H1 (cell line): Measurements from ENCODE around the gene SPAM1. TPM values are rescaled to one million over a fixed set of nuclear protein-coding genes. Genes with fewer than 3 reads are reported as not detected.

ENCODE experiments used
- CTCF ChIA-PET: fragments of 300-600 bp; sonication (Branson Sonifier 250); formaldehyde crosslinking; loops from one replicate; lab custom pipeline; 2021; ENCODE audit not compliant: partially characterized antibody; lab: Charles Lee
- POLR2A ChIA-PET: fragments of 300-600 bp; sonication (Branson Sonifier 250); formaldehyde crosslinking; loops from one replicate; lab custom pipeline; 2021; ENCODE audit warnings: inconsistent platforms; ENCODE audit not compliant: partially characterized antibody; lab: Charles Lee
- DNase-seq, 2 experiments: peaks; one replicate each; pipeline versions ENCODE4 v3.0.0 to v3.0.0-alpha.2; 2010 to 2022; ENCODE audit warnings: low spot score in 2 of 2, low read depth in 1 of 2, mixed read lengths in 1 of 2
- FAIRE-seq: peaks from 2 replicates; lab custom pipeline; 2011; peaks lifted over from hg19 to GRCh38; lab: Jason Lieb, UNC
- H2AFZ ChIP-seq: 2 replicates; pipeline ENCODE4 v1.8.1; 2012; ENCODE audit warnings: low read length, inconsistent platforms
- H2AK5ac ChIP-seq: 2 replicates; pipeline ENCODE4 v1.6.1; 2013; ENCODE audit warnings: low read depth, low read length
- H2BK120ac ChIP-seq: replicated peaks from 2 replicates; pipeline ENCODE3; 2013; ENCODE audit warnings: low read depth, low read length, inconsistent platforms
- H2BK12ac ChIP-seq: 2 replicates; pipeline ENCODE4 v1.6.1; 2013; ENCODE audit warnings: low read depth, low read length
- H2BK15ac ChIP-seq: 2 replicates; pipeline ENCODE4 v1.6.1; 2013; ENCODE audit warnings: low read length
- H2BK20ac ChIP-seq: 2 replicates; pipeline ENCODE4 v1.6.1; 2013; ENCODE audit warnings: low read length
- H2BK5ac ChIP-seq: 2 replicates; pipeline ENCODE4 v1.6.1; 2013; ENCODE audit warnings: low read depth, low read length
- H3K14ac ChIP-seq: 2 replicates; pipeline ENCODE4 v1.6.1; 2013; ENCODE audit warnings: inconsistent platforms; ENCODE audit not compliant: insufficient read length
- H3K18ac ChIP-seq: 2 replicates; pipeline ENCODE4 v1.6.1; 2013; ENCODE audit warnings: low read length; ENCODE audit errors: extremely low read depth
- H3K23ac ChIP-seq: 2 replicates; pipeline ENCODE4 v1.6.1; 2013; ENCODE audit warnings: inconsistent platforms; ENCODE audit not compliant: insufficient read length
- H3K23me2 ChIP-seq: 2 replicates; pipeline ENCODE4 v1.6.1; 2013; ENCODE audit warnings: low read depth, low read length
- H3K27ac ChIP-seq: 2 replicates; pipeline ENCODE4 v1.6.1; 2011; ENCODE audit warnings: low read depth, low read length, inconsistent platforms
- H3K27me3 ChIP-seq, 4 experiments: replicated peaks in 1 of 4; 1 replicate in 1 of 4; 2 replicates in 3 of 4; pipeline versions ENCODE4 v1.6.1 to v1.8.1; 2011 to 2013; ENCODE audit warnings: low read length in 3 of 4, mild to moderate bottlenecking in 3 of 4, inconsistent platforms in 2 of 4, mixed read lengths in 2 of 4, moderate library complexity in 1 of 4; ENCODE audit not compliant: control insufficient read depth in 3 of 4, insufficient read depth in 3 of 4; ENCODE audit errors: extremely low read depth in 1 of 4
- H3K36me3 ChIP-seq, 4 experiments: 2 replicates each; pipeline versions ENCODE4 v1.6.1 to v1.8.1; 2011 to 2013; ENCODE audit warnings: mild to moderate bottlenecking in 4 of 4, low read length in 3 of 4, moderate library complexity in 2 of 4, control low read depth in 1 of 4, inconsistent platforms in 1 of 4; ENCODE audit not compliant: insufficient read depth in 4 of 4, control insufficient read depth in 2 of 4
- H3K4ac ChIP-seq: replicated peaks from 2 replicates; pipeline ENCODE3; 2013; ENCODE audit warnings: low read length, low read depth, mixed read lengths, inconsistent platforms; ENCODE audit not compliant: insufficient read length
- H3K4me1 ChIP-seq, 4 experiments: replicated peaks in 1 of 4; 1 replicate in 1 of 4; 2 replicates in 3 of 4; pipeline versions ENCODE4 v1.6.1 to v1.8.1; 2011 to 2013; ENCODE audit warnings: low read length in 3 of 4, inconsistent platforms in 2 of 4, mixed read lengths in 1 of 4; ENCODE audit not compliant: insufficient read depth in 4 of 4, control insufficient read depth in 3 of 4
- H3K4me2 ChIP-seq, 2 experiments: 2 replicates each; pipeline versions ENCODE4 v1.6.1 to v1.8.1; 2011 to 2013; ENCODE audit warnings: low read depth in 2 of 2, low read length in 2 of 2, control low read depth in 1 of 2, inconsistent platforms in 1 of 2, mild to moderate bottlenecking in 1 of 2; ENCODE audit not compliant: insufficient read depth in 1 of 2
- H3K4me3 ChIP-seq, 4 experiments: fragments of 200-600, 300-600 bp in 1 of 4; sonication (generic), shearing (Covaris generic), sonication (Bioruptor Twin) in 1 of 4; 2 replicates each; pipeline versions ENCODE4 v1.5.1 to v1.8.1; 2011 to 2016; ENCODE audit warnings: low read length in 4 of 4, low read depth in 3 of 4, control low read depth in 2 of 4, inconsistent platforms in 2 of 4, mild to moderate bottlenecking in 2 of 4, mixed read lengths in 1 of 4, moderate library complexity in 1 of 4; ENCODE audit not compliant: insufficient read depth in 2 of 4; ENCODE audit errors: extremely low read depth in 1 of 4
- H3K56ac ChIP-seq: replicated peaks from 2 replicates; pipeline ENCODE3; 2013; ENCODE audit warnings: low read depth, mild to moderate bottlenecking, mixed read lengths, low read length, inconsistent platforms; ENCODE audit not compliant: insufficient read length
- H3K79me1 ChIP-seq: 2 replicates; pipeline ENCODE4 v1.6.1; 2013; ENCODE audit warnings: low read depth, low read length, control low read depth
- H3K79me2 ChIP-seq, 2 experiments: 2 replicates each; pipeline versions ENCODE4 v1.6.1 to v1.8.1; 2012 to 2013; ENCODE audit warnings: low read length in 2 of 2, mild to moderate bottlenecking in 2 of 2, inconsistent platforms in 1 of 2; ENCODE audit not compliant: insufficient read depth in 2 of 2, control insufficient read depth in 1 of 2
- H3K9ac ChIP-seq, 4 experiments: replicated peaks in 1 of 4; 1 replicate in 1 of 4; 2 replicates in 3 of 4; pipeline versions ENCODE4 v1.6.1 to v1.8.1; 2011 to 2013; ENCODE audit warnings: low read depth in 3 of 4, low read length in 3 of 4, control low read depth in 2 of 4, mild to moderate bottlenecking in 2 of 4, moderate library complexity in 2 of 4, inconsistent platforms in 1 of 4; ENCODE audit errors: extremely low read depth in 1 of 4
- H3K9me3 ChIP-seq, 2 experiments: 2 replicates each; pipeline versions ENCODE4 v1.6.1 to v1.8.1; 2012 to 2013; ENCODE audit warnings: mild to moderate bottlenecking in 2 of 2, moderate library complexity in 2 of 2, control low read depth in 1 of 2, inconsistent platforms in 1 of 2, low read depth in 1 of 2, low read length in 1 of 2, mixed read lengths in 1 of 2; ENCODE audit not compliant: insufficient read depth in 2 of 2
- H4K20me1 ChIP-seq, 2 experiments: replicated peaks in 1 of 2; 2 replicates each; pipeline versions ENCODE3 to v1.8.1; 2011 to 2013; ENCODE audit warnings: inconsistent platforms in 2 of 2, low read length in 2 of 2, mild to moderate bottlenecking in 1 of 2; ENCODE audit not compliant: insufficient read depth in 2 of 2, control insufficient read depth in 1 of 2
- H4K5ac ChIP-seq: 2 replicates; pipeline ENCODE4 v1.6.1; 2013; ENCODE audit warnings: low read length, low read depth, mixed read lengths, inconsistent platforms; ENCODE audit not compliant: insufficient read length
- H4K8ac ChIP-seq: 2 replicates; pipeline ENCODE4 v1.8.0; 2013; ENCODE audit warnings: mild to moderate bottlenecking, moderate library complexity, low read length, inconsistent platforms; ENCODE audit not compliant: insufficient read depth; ENCODE audit errors: extremely low read depth
- H4K91ac ChIP-seq: replicated peaks from 2 replicates; pipeline ENCODE3; 2013; ENCODE audit warnings: low read length, mixed read lengths, inconsistent platforms; ENCODE audit not compliant: insufficient read length
- BRCA1 ChIP-seq: IDR thresholded peaks from 2 replicates; pipeline ENCODE4 v1.6.1; 2012; ENCODE audit warnings: low read depth, low read length, improper control_type of control experiment
- CEBPB ChIP-seq: IDR thresholded peaks from 2 replicates; pipeline ENCODE4 v1.6.1; 2012; ENCODE audit warnings: low read depth, low read length
- CTBP2 ChIP-seq: IDR thresholded peaks from 2 replicates; pipeline ENCODE4 v1.7.0; 2011; ENCODE audit warnings: borderline replicate concordance, mild to moderate bottlenecking, moderate library complexity, mixed read lengths, low read length; ENCODE audit not compliant: insufficient read depth, insufficient read length
- EP300 ChIP-seq, 2 experiments: IDR thresholded peaks; 1 replicate in 1 of 2; 2 replicates in 1 of 2; pipeline ENCODE4 v1.6.1; 2011 to 2012; ENCODE audit warnings: low read depth in 2 of 2, low read length in 2 of 2, mild to moderate bottlenecking in 2 of 2, borderline replicate concordance in 1 of 2, inconsistent platforms in 1 of 2, moderate library complexity in 1 of 2
- GABPA ChIP-seq: IDR thresholded peaks from 2 replicates; pipeline ENCODE4 v1.6.1; 2011; ENCODE audit warnings: mild to moderate bottlenecking, low read length, moderate library complexity, borderline replicate concordance; ENCODE audit not compliant: insufficient read depth
- HDAC2 ChIP-seq, 2 experiments: fragments of 300-600 bp in 1 of 2; sonication (generic) in 1 of 2; IDR thresholded peaks; 2 replicates each; pipeline ENCODE4 v1.6.1; 2011 to 2012; ENCODE audit warnings: low read depth in 2 of 2, low read length in 2 of 2, mild to moderate bottlenecking in 2 of 2, moderate library complexity in 2 of 2, borderline replicate concordance in 1 of 2, inconsistent platforms in 1 of 2
- JUND ChIP-seq: IDR thresholded peaks from 2 replicates; pipeline ENCODE4 v1.6.1; 2011; ENCODE audit warnings: mild to moderate bottlenecking, improper control_type of control experiment, low read length
- POU5F1 ChIP-seq: IDR thresholded peaks from 2 replicates; pipeline ENCODE4 v1.6.1; 2011; ENCODE audit warnings: low read depth, mild to moderate bottlenecking, low read length, moderate library complexity
- RNF2 ChIP-seq: fragments of 200-900, 300-1000 bp; sonication (generic); IDR thresholded peaks from 2 replicates; pipeline ENCODE4 v1.7.1; 2016; ENCODE audit warnings: borderline replicate concordance, low read depth, mild to moderate bottlenecking, antibody characterized with exemption, low read length; ENCODE audit not compliant: poor library complexity, severe bottlenecking; ENCODE audit errors: missing control alignments
- SIN3A ChIP-seq, 2 experiments: IDR thresholded peaks in 1 of 2; conservative IDR thresholded peaks in 1 of 2; 2 replicates each; pipeline ENCODE4 v1.6.1; 2011 to 2012; ENCODE audit warnings: low read length in 2 of 2, improper control_type of control experiment in 1 of 2, low read depth in 1 of 2, mild to moderate bottlenecking in 1 of 2
- SIRT6 ChIP-seq: IDR thresholded peaks from one replicate; pipeline ENCODE4 v1.7.1; 2012; ENCODE audit warnings: low read length, inconsistent platforms
- TAF7 ChIP-seq: optimal IDR thresholded peaks from 2 replicates; pipeline ENCODE3; 2011; ENCODE audit warnings: low read depth, mild to moderate bottlenecking, inconsistent platforms, low read length, moderate library complexity, borderline replicate concordance
- polyA plus RNA-seq, 7 experiments: library from polyadenylated mRNA; depleted of rRNA in 3 of 7; stranded (reverse) in 5 of 7; unstranded in 2 of 7; fragments of >200 nt in 5 of 7; fragments of 200-250 nt in 2 of 7; gene quantifications; 1 replicate in 5 of 7; 2 replicates in 1 of 7; 4 replicates in 1 of 7; pipeline versions ENCODE4 v1.2.1 to v1.2.3, GENCODE V29; 2011 to 2013; ENCODE audit warnings: missing spikeins in 2 of 7, mixed read lengths in 2 of 7
- total RNA-seq: library from RNA; stranded (reverse); fragmentation: NEBNext Ultra II Directional; extraction: Animal tissue kit (Norgen Biotek cat#: 25700); gene quantifications from 2 replicates; pipeline ENCODE4 v1.2.1, GENCODE V29; 2021
- TF ChIP-seq, protein P1 (sequence below): IDR thresholded peaks from 2 replicates; pipeline ENCODE4 v1.6.1; 2012; ENCODE audit warnings: inconsistent platforms

Gene SPAM1
- total and polyA plus RNA-seq, 2 of the 8 experiments (the other 6 are each of a cell fraction or from before 2014, with no cell fraction given) = not detected

DNA sequence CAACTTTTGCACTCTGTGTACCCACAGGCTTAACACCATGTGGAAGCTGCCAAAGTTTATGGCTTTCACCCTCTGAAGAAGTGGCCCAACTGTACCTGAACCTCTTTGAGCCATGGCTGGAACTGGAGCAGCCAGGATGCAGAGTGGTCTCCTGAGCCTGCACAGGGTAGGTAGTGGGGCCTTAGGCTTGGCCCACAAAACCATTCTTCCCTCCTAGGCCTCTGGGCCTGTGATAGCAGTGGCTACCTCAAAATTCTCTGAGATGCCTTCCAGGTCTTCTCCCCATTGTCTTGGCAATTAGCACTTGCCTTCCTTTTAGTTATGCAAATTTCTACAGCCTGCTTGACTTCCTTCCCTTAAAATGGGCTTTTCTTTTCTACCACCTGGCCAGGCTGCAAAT lies 19.3 kb upstream of the SPAM1 start:
- Histone ChIP-seq H3K27ac (no peak overlapping the region), H2BK12ac (no peak overlapping the region)
- TF ChIP-seq SIRT6 = no peak
- TF ChIP-seq CTBP2 = no peak
- no peak for TF ChIP-seq JUND
- no peak for TF ChIP-seq SIN3A (conservative IDR thresholded peaks at IDR 0.05 in 1 of 2, IDR thresholded peaks at IDR 0.05 in 1 of 2; ENCODE audit: low read depth in 1 of 2, low read length in 2 of 2)
- no peak for TF ChIP-seq EP300 (IDR thresholded peaks at IDR 0.05; ENCODE audit: borderline replicate concordance in 1 of 2, low read depth in 2 of 2, low read length in 2 of 2)
- no peak for TF ChIP-seq TAF7
- TF ChIP-seq HDAC2 (IDR thresholded peaks at IDR 0.05; ENCODE audit: borderline replicate concordance in 1 of 2, low read depth in 2 of 2, low read length in 2 of 2) = no peak
- no peak for TF ChIP-seq GABPA
- no peak for TF ChIP-seq CEBPB
- TF ChIP-seq, protein P1, sequence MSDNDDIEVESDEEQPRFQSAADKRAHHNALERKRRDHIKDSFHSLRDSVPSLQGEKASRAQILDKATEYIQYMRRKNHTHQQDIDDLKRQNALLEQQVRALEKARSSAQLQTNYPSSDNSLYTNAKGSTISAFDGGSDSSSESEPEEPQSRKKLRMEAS = no peak
- TF ChIP-seq RNF2 = no peak
- TF ChIP-seq BRCA1 = no peak
- TF ChIP-seq POU5F1 = no peak
- TF ChIP-seq, all 59 proteins: peak for 0
- Histone ChIP-seq H3K18ac (no peak overlapping the region), H4K91ac (no peak overlapping the region), H4K20me1 (no peaks in the 10 kb centered on the region), H2AFZ (no peak overlapping the region), H3K4me1 (no peaks in the 10 kb centered on the region), H3K36me3 (peaks cover 0 to 4% (median 2%) of the 10 kb centered on the region in 4 experiments; a peak in 4 of 8 replicates), H3K79me1 (no peaks in the 10 kb centered on the region), H3K9ac (no peak overlapping the region), H3K14ac (no peak overlapping the region), H2BK20ac (no peak overlapping the region), H4K8ac (no peak overlapping the region), H3K56ac (no peak overlapping the region), H3K4me2 (no peak overlapping the region), H3K9me3 (peaks cover 23 to 29% of the 10 kb centered on the region in 2 experiments), H2BK5ac (no peak overlapping the region), H3K23ac (no peak overlapping the region), H3K4ac (no peak overlapping the region), H2BK15ac (no peak overlapping the region), H2BK120ac (no peak overlapping the region), H2AK5ac (no peak overlapping the region), H3K79me2 (no peaks in the 10 kb centered on the region), H4K5ac (no peak overlapping the region), H3K23me2 (no peaks in the 10 kb centered on the region), H3K27me3 (no peaks in the 10 kb centered on the region), H3K4me3 (no peak overlapping the region)
- POLR2A ChIA-PET = no interaction called here
- FAIRE-seq = no peak
- CTCF ChIA-PET = interaction anchor here (0.7 to 1.7 kb wide), 2 partner anchors 11 to 40 kb away, joined by 3 to 7 read pairs; no protein-coding TSS in a partner anchor
- no peak for DNase-seq
